Measurements from ENCODE around the gene MOB3A.

MOB3A gene

DNA sequence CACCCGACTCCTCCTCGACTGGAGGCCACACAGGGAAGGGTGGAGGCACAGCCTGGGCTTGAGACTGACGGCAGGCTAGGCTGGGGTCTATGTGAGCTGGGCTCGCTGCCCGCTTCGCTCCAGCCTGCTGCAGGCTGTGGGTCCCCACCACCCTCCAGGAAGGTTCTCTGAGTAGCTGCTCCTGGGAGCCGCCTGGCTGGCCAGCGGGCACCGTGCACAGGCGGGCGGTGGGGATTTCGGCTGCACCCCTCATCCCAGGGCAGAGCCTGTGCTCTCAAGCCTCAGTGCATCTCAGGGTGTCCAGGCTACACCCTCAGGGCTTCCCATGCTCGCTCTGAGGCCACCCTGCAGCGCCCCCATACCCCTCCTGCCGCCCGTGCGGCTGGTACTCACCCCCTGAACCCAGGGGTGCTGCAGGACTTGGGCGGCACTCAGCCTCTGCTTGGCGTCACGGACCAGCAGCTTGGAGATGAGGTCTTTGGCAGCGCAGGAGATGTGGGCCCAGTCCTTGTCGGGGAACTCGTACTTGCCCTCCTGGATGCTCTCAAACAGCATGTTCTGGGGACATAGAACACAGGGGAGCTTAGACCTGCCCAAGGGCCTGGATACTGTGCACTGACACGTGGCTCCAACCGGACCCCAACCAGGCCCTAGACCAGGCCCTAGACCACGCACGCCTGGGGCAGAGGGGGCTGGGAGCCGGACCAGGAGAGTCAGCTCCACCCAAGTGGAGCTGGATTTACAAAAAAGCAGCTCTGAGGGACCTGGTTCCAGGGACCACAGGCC lies 55.3 kb downstream of the MOB3A start:
- no peak overlapping the region for H3K4me3 ChIP-seq (ENCODE audit: control insufficient read depth, low read depth, low read length)
- DNase-seq (ENCODE audit: low read depth), result no peak
- no peak for TF ChIP-seq CTCF (IDR thresholded peaks at IDR 0.05; ENCODE audit: control insufficient read depth, insufficient read depth, low read depth, low read length, missing control alignments)

- DNase-seq (ENCODE audit: low read depth), result no peak
- no peak overlapping the region for H3K4me3 ChIP-seq (ENCODE audit: control insufficient read depth, low read depth, low read length)
- TF ChIP-seq CTCF (IDR thresholded peaks at IDR 0.05; ENCODE audit: control insufficient read depth, insufficient read depth, low read depth, low read length, missing control alignments), result no peak
These were observed 56.0 kb downstream of the MOB3A start for GRCh38 chr19:2039959-2040646.

GRCh38 chr19:2039089-2039958 lies 56.8 kb downstream of the MOB3A start:
- H3K4me3 ChIP-seq (ENCODE audit: control insufficient read depth, low read depth, low read length), result no peak overlapping the region
- no peak for TF ChIP-seq CTCF (IDR thresholded peaks at IDR 0.05; ENCODE audit: control insufficient read depth, insufficient read depth, low read depth, low read length, missing control alignments)
- no peak for DNase-seq (ENCODE audit: low read depth)

DNA sequence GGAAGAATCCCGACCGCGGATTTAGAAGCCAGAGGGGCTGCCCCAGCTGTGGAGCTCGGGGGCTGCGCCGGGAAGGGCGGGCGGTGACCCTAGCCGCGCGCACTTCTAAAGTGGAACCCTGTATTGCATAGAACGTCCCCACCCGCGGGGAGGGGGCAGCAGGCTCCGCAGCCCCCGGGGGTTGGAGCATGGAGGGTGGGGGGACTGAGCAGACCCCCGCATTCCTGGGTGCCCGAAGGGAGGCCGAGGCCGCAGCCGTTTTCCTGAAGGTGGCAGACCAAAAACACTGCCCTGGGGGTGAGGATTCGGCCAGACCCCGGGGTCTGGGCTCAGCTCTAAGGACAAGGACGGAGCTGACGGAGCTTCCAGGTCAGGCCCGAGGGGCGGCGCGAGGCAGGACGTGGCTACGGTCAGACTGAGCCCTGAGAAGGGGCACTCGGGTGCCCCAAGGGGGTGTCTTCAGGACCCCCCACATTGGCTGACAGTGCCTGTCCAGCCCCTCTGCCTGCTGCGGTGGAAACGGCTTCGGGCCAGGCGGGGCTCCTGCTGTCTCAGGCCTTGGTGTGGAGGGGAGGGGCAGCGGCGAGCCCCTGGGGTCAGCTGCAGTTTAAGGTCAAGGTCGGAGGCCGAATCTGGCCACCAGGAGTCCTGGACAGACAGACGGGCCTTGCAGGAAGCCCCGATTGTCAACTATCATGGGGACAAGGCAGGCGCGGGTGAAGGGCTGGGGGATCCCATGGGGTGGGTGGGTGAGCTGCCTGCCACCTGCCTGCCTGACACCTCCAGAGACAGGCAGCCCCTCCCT lies 57.6 kb downstream of the MOB3A start:
- no peak overlapping the region for H3K4me3 ChIP-seq (ENCODE audit: control insufficient read depth, low read depth, low read length)
- no peak for TF ChIP-seq CTCF (IDR thresholded peaks at IDR 0.05; ENCODE audit: control insufficient read depth, insufficient read depth, low read depth, low read length, missing control alignments)

GRCh38 chr19:2037651-2038255 lies 58.4 kb downstream of the MOB3A start:
- H3K4me3 ChIP-seq (ENCODE audit: control insufficient read depth, low read depth, low read length), result no peak overlapping the region
- TF ChIP-seq CTCF (IDR thresholded peaks at IDR 0.05; ENCODE audit: control insufficient read depth, insufficient read depth, low read depth, low read length, missing control alignments), result no peak
- no peak for DNase-seq (ENCODE audit: low read depth)

More for the DNA sequence above, 57.6 kb downstream of the MOB3A start:
- DNase-seq (ENCODE audit: low read depth), result no peak

All from AG09309 (cell line).